ENCODE results near the gene NUMA1.

DNA sequence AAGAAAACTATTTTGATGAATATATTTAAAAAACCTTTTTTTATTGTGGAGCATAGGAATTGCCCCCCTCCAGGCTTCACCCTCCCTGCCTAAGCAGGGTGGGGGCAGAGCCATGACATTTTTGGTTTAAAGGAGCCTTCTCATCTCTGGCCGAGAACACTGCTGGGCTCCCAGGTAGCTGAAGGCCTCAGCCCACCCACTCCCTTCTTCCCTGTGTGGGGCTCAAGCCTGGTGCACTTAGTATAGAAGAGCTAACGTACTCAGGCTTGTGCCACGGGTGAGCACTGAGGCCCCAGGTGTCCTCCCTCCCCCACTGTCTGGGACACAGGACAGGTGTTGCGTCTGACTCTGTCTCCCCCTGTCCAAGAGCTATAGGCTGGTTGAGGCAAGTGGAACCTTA is 83.8 kb downstream of the NUMA1 start:
- TF ChIP-seq, protein P1, sequence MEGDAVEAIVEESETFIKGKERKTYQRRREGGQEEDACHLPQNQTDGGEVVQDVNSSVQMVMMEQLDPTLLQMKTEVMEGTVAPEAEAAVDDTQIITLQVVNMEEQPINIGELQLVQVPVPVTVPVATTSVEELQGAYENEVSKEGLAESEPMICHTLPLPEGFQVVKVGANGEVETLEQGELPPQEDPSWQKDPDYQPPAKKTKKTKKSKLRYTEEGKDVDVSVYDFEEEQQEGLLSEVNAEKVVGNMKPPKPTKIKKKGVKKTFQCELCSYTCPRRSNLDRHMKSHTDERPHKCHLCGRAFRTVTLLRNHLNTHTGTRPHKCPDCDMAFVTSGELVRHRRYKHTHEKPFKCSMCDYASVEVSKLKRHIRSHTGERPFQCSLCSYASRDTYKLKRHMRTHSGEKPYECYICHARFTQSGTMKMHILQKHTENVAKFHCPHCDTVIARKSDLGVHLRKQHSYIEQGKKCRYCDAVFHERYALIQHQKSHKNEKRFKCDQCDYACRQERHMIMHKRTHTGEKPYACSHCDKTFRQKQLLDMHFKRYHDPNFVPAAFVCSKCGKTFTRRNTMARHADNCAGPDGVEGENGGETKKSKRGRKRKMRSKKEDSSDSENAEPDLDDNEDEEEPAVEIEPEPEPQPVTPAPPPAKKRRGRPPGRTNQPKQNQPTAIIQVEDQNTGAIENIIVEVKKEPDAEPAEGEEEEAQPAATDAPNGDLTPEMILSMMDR (IDR thresholded peaks at IDR 0.05; ENCODE audit: low read depth, low read length, poor library complexity, severe bottlenecking), result no peak
- TF ChIP-seq EZH2phosphoT487 (IDR thresholded peaks at IDR 0.05; ENCODE audit: borderline replicate concordance, low read length), result no peak

Data from DOHH2 (cell line).